Breast epithelium (tissue), 4 donors: ENCODE data around the gene MTOR. TPM values are rescaled to one million over a fixed set of nuclear protein-coding genes. Genes with fewer than 3 reads are reported as not detected.
A peak's percentile ranks its signal among the peaks of the same experiment; 100 is the strongest.
"Not testable (repeated sequence)": the region's sequence is repeated elsewhere in the genome, so short reads cannot be mapped to it uniquely, and the experiment has no call there.

Experiments used
- DNase-seq, 2 donors: peaks; one replicate each; pipeline ENCODE4 v3.0.0-alpha.2; 2019; ENCODE audit warnings: low spot score in 2 of 2
- H3K27ac ChIP-seq, 2 donors: fragments of 200-600 bp; sonication (generic) in 1 of 2; one replicate each; pipeline ENCODE4 v1.5.1; 2016 to 2019; ENCODE audit warnings: mild to moderate bottlenecking in 1 of 2
- H3K27me3 ChIP-seq, 2 donors: fragments of 200-600 bp; sonication (generic) in 1 of 2; one replicate each; pipeline versions ENCODE4 v1.5.1 to v1.6.0; 2017 to 2019; ENCODE audit warnings: control low read depth in 1 of 2, mild to moderate bottlenecking in 1 of 2
- H3K36me3 ChIP-seq: fragments of 200-600 bp; one replicate; pipeline ENCODE4 v1.5.1; 2019
- H3K4me1 ChIP-seq, 2 donors: fragments of 200-600 bp; sonication (generic); one replicate each; pipeline ENCODE4 v1.5.1; 2016 to 2019; ENCODE audit warnings: control low read depth in 1 of 2
- H3K4me3 ChIP-seq, 3 donors: fragments of 200-600 bp; sonication (generic); 1 replicate in 2 of 3; 2 replicates in 1 of 3; pipeline ENCODE4 v1.5.1; 2016 to 2019; ENCODE audit warnings: mild to moderate bottlenecking in 3 of 3, moderate library complexity in 2 of 3
- H3K9me3 ChIP-seq, 2 donors: fragments of 200-600 bp; sonication (generic) in 1 of 2; one replicate each; pipeline ENCODE4 v1.5.1; 2016 to 2019; ENCODE audit warnings: control low read depth in 1 of 2
- POLR2A ChIP-seq: fragments of 450-650 bp; IDR thresholded peaks from one replicate; pipeline ENCODE4 v1.6.1; 2016; ENCODE audit warnings: antibody characterized with exemption, mild to moderate bottlenecking, moderate library complexity
- POLR2AphosphoS5 ChIP-seq, 3 donors: sonication (generic); formaldehyde crosslinking; IDR thresholded peaks; one replicate each; pipeline ENCODE4 v1.6.1; 2017; ENCODE audit warnings: antibody characterized with exemption in 3 of 3
- intact Hi-C: fragments of 100-400 bp; cut with DNase I; formaldehyde crosslinking; loops from one replicate; pipeline ENCODE4 v1.15.1; 2023; ENCODE audit warnings: low total_unique reads
- total RNA-seq, 3 donors: library from RNA; depleted of rRNA; stranded (reverse); fragments of >200 nt; gene quantifications; one replicate each; pipeline ENCODE4 v1.1.0, GENCODE V29; 2016
- TF ChIP-seq, protein P1 (sequence below), 3 donors: fragments of 450-650 bp; IDR thresholded peaks; one replicate each; pipeline ENCODE4 v1.5.1; 2016 to 2017; ENCODE audit warnings: antibody characterized with exemption in 3 of 3, mild to moderate bottlenecking in 3 of 3, moderate library complexity in 3 of 3

Gene MTOR
- total RNA-seq, 3 donors from 2014 or later = 36.8 to 48.4 (median 46.5) TPM

DNA sequence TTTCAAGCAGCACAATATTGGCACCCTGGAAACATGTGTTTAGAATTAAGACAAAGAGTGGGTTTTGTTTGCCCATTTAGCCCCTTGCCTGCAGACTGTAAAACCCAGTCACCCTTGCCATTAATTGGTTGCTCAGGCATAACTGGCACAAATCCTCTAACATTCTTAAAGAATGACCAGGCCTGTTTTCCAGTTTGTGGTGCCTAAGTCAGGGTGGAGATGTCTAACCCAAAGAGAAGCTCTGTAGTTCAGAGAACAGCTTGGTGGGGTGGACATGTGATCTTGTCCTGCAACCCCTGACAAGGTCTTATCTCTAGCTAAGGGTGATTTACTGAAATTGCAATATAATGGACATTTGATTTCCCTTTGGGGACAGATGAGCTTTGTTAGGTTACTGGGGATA is 82.0 kb downstream of the MTOR start:
- Histone ChIP-seq H3K36me3 (no peaks in the 10 kb centered on the region), H3K4me3 (no peak overlapping the region), H3K4me1 (no peaks in the 10 kb centered on the region), H3K27me3 (no peaks in the 10 kb centered on the region), H3K27ac (no peak overlapping the region), H3K9me3 (no peaks in the 10 kb centered on the region)
- no peak for DNase-seq
- TF ChIP-seq, protein P1, sequence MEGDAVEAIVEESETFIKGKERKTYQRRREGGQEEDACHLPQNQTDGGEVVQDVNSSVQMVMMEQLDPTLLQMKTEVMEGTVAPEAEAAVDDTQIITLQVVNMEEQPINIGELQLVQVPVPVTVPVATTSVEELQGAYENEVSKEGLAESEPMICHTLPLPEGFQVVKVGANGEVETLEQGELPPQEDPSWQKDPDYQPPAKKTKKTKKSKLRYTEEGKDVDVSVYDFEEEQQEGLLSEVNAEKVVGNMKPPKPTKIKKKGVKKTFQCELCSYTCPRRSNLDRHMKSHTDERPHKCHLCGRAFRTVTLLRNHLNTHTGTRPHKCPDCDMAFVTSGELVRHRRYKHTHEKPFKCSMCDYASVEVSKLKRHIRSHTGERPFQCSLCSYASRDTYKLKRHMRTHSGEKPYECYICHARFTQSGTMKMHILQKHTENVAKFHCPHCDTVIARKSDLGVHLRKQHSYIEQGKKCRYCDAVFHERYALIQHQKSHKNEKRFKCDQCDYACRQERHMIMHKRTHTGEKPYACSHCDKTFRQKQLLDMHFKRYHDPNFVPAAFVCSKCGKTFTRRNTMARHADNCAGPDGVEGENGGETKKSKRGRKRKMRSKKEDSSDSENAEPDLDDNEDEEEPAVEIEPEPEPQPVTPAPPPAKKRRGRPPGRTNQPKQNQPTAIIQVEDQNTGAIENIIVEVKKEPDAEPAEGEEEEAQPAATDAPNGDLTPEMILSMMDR (IDR thresholded peaks at IDR 0.05) = no peak
- intact Hi-C loops = no loop called here

DNA sequence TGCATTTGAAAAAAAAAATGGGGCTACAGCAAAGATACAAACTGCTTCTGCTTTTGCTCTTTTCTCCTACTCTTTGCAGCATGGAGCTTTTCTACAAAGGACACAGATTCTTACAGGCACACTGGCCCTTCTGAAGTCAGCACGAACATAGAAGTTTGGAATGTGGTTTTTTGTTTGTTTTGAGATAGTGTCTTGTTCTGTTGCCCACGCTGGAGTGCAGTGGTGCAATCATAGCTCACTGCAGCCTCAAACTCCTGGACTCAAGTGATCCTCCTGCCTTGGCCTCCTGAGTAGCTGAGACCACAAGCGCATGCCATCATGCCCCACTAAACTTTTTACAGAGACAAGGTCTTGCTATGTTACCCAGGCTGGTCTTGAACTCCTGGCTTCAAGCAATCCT is 82.6 kb downstream of the MTOR start:
- not testable (repeated sequence) for H3K36me3 ChIP-seq, H3K27me3 ChIP-seq, DNase-seq, H3K9me3 ChIP-seq, H3K27ac ChIP-seq, H3K4me1 ChIP-seq, H3K4me3 ChIP-seq
- intact Hi-C loops = loop anchor here (5.0 kb wide), 1 partner anchor 48 kb away; no protein-coding TSS in a partner anchor

DNA sequence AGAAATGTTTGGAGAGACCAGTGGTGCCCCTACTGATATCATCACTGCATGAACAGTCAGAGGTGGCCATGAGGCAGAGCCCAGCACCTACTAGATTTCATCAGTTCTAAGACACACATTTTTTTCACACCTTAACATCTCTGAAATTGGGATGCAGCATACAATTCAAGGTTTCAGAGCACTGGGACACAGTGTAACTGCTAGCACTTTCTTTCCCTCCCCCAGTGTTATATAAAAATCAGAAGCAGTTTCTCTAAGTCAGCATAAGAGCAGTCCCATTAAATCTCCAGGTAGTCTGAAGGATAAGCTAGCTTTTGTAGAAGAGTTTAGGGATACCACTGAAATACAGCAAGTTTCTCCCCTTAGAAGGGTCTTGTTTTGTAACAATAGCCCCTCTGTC is 83.2 kb downstream of the MTOR start:
- no peak overlapping the region for H3K27ac ChIP-seq
- no peak for DNase-seq
- no peak overlapping the region for H3K4me3 ChIP-seq
- no peaks in the 10 kb centered on the region for H3K9me3 ChIP-seq
- no peaks in the 10 kb centered on the region for H3K4me1 ChIP-seq
- no peaks in the 10 kb centered on the region for H3K27me3 ChIP-seq
- TF ChIP-seq, protein P1 (IDR thresholded peaks at IDR 0.05) = no peak
- TF ChIP-seq POLR2A (no peak), POLR2AphosphoS5 (IDR thresholded peaks at IDR 0.05) (no peak)
- H3K36me3 ChIP-seq = no peaks in the 10 kb centered on the region
- intact Hi-C loops = loop anchor here (5.0 kb wide), 1 partner anchor 48 kb away; no protein-coding TSS in a partner anchor

DNA sequence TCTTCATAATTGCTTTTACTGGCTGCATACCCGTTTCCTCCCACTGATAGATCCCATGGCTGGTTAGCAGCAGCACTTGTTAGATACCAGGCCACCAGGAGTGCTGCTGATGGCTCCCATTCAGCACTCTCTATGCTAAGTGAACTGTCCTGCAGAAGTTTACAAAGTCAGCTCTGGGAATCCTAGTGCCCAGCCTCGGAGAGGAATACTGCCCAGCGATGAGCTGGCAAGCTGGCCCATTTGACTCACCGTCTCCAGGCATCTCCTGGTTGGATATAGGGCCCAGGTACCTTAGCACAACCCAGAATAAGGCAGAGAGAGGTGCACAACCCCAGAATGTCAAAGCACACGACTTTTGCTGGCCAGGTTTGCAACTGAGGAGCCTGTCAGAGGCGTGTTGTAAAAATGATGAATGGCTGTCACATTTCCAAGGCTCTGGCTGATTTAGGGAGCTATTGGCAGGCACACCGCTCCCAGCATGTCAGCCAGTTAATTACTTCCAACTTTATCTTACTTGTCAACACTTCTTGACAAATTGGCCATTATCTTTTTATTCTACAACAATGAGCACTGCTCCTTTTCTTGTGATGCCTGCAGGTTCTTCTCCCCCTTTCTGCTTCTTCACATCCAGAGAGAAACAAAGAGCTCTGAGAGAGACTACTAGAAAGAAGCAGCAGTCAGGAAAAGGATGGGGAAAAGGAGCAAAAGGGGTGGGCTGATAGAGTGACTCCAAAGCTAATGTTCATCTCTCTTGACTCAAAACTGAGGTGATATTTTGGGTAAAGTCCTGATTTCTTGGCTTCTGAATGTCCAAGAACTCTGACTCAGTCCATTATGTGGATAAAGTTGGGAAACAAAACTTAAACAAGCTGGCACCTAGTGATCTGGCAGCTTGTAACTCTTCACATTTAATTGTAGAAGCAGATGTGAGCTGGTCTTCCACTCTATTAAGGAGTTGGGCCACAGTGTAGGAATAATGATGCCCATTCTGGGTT is 84.0 kb downstream of the MTOR start:
- no peak overlapping the region for H3K4me3 ChIP-seq
- no peaks in the 10 kb centered on the region for H3K4me1 ChIP-seq
- no peak for TF ChIP-seq POLR2A
- TF ChIP-seq POLR2AphosphoS5 (IDR thresholded peaks at IDR 0.05) = no peak
- TF ChIP-seq, protein P1 (IDR thresholded peaks at IDR 0.05) = no peak
- no peak for DNase-seq
- H3K27me3 ChIP-seq = no peaks in the 10 kb centered on the region
- H3K36me3 ChIP-seq = no peaks in the 10 kb centered on the region
- H3K9me3 ChIP-seq = no peaks in the 10 kb centered on the region
- intact Hi-C loops = loop anchor here (5.0 kb wide), 1 partner anchor 49 kb away; no protein-coding TSS in a partner anchor
- H3K27ac ChIP-seq = peak overlapping the region in 1 of 2 donors; percentile 34

DNA sequence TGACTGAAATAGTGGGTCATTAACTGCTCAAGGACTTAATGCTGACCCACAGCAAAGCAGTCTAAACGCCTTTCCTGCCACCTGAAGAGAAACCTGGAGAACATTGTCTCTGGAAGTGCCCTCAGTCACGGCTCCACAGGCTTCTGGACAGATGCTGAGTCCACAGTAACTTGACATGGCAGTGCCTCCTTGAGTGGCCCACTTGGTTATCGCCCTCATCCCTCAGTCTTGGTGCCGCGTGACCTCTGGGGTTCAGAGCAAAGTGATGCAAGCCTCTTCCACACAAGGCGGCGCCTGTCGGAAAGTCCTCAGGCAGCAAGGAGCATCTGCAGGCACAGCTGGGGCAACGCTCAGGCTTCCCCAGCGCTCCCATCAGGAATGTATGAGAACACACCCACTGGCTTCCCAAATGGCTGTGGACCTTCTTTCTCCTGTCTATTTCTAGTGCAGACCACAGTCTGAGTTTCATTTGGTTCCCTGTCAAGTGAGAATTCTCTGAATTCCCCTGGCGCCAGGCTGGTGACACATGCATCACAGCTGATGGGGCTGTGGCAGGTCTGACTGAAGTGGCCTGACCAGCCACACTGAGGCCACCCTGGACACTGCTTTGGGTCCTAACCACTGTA is 86.2 kb downstream of the MTOR start:
- H3K27me3 ChIP-seq = no peaks in the 10 kb centered on the region
- no peaks in the 10 kb centered on the region for H3K36me3 ChIP-seq
- TF ChIP-seq, protein P1 (IDR thresholded peaks at IDR 0.05) = no peak
- TF ChIP-seq POLR2A = no peak
- no peak for TF ChIP-seq POLR2AphosphoS5 (IDR thresholded peaks at IDR 0.05)
- no peak overlapping the region for H3K4me3 ChIP-seq
- no peak overlapping the region for H3K27ac ChIP-seq
- H3K9me3 ChIP-seq = no peaks in the 10 kb centered on the region
- intact Hi-C loops = loop anchor here (5.0 kb wide), 1 partner anchor 51 kb away; no protein-coding TSS in a partner anchor
- H3K4me1 ChIP-seq = no peaks in the 10 kb centered on the region
- DNase-seq = no peak
